Hepatocyte (in vitro differentiated cells): ENCODE results near the gene AGA. TPM values are rescaled to one million over a fixed set of nuclear protein-coding genes. Genes with fewer than 3 reads are reported as not detected.
A peak's percentile ranks its signal among the peaks of the same experiment; 100 is the strongest.

Experiments used
- DNase-seq: peaks from one replicate; pipeline ENCODE4 v3.0.0-alpha.2; 2016; ENCODE audit warnings: low spot score
- H2AFZ ChIP-seq: fragments of 200-600 bp; sonication (generic); 2 replicates; pipeline ENCODE4 v1.6.0; 2016; ENCODE audit warnings: antibody characterized with exemption, mild to moderate bottlenecking
- H3K27ac ChIP-seq: fragments of 200-600 bp; sonication (generic); 2 replicates; pipeline ENCODE4 v1.5.1; 2016; ENCODE audit warnings: mild to moderate bottlenecking
- H3K27me3 ChIP-seq: fragments of 200-600 bp; sonication (generic); 2 replicates; pipeline ENCODE4 v1.6.1; 2016
- H3K36me3 ChIP-seq: fragments of 200-600 bp; sonication (generic); replicated peaks from 2 replicates; pipeline ENCODE4 v1.5.1; 2016; ENCODE audit warnings: low read depth; ENCODE audit not compliant: insufficient read depth
- H3K4me1 ChIP-seq: fragments of 200-600 bp; sonication (generic); 2 replicates; pipeline ENCODE4 v1.5.1; 2016; ENCODE audit warnings: mild to moderate bottlenecking, moderate library complexity; ENCODE audit not compliant: insufficient read depth
- H3K4me2 ChIP-seq: fragments of 200-600 bp; sonication (generic); 2 replicates; pipeline ENCODE4 v1.6.0; 2016
- H3K4me3 ChIP-seq: fragments of 200-600 bp; sonication (generic); 2 replicates; pipeline ENCODE4 v1.5.1; 2016; ENCODE audit warnings: mild to moderate bottlenecking
- H3K79me2 ChIP-seq: fragments of 200-600 bp; sonication (generic); 2 replicates; pipeline ENCODE4 v1.6.0; 2017; ENCODE audit warnings: mild to moderate bottlenecking
- H3K9me2 ChIP-seq: fragments of 200-600 bp; sonication (generic); replicated peaks from 2 replicates; pipeline ENCODE4 v1.6.0; 2017; ENCODE audit warnings: mild to moderate bottlenecking; ENCODE audit not compliant: insufficient read depth
- H3K9me3 ChIP-seq: fragments of 200-600 bp; sonication (generic); 2 replicates; pipeline ENCODE4 v1.5.1; 2016; ENCODE audit warnings: low read depth, mild to moderate bottlenecking
- H4K20me1 ChIP-seq: fragments of 200-600 bp; sonication (generic); 2 replicates; pipeline ENCODE4 v1.6.0; 2016; ENCODE audit warnings: mild to moderate bottlenecking; ENCODE audit not compliant: insufficient read depth, poor library complexity, severe bottlenecking
- EZH2 ChIP-seq: fragments of 200-600 bp; sonication (generic); IDR thresholded peaks from 2 replicates; pipeline ENCODE4 v1.6.1; 2016; ENCODE audit warnings: antibody characterized with exemption, mild to moderate bottlenecking, borderline replicate concordance
- EZH2phosphoT487 ChIP-seq: fragments of 200-600 bp; sonication (generic); IDR thresholded peaks from one replicate; pipeline ENCODE4 v1.6.1; 2018; ENCODE audit warnings: antibody characterized with exemption, mild to moderate bottlenecking, low read depth, moderate library complexity; ENCODE audit not compliant: unreplicated experiment, severe bottlenecking
- WGBS: methylation state at CpG from one replicate; pipeline ENCODE4 v1.1.6; 2016; ENCODE audit warnings: low lambda C conversion rate; ENCODE audit errors: missing lambda C conversion rate; 5-methylcytosine and 5-hydroxymethylcytosine counted together
- polyA plus RNA-seq: library from polyadenylated mRNA; unstranded; fragments of >200 nt; fragmentation: Nextera tagmentation; extraction: Ambion mirVana; gene quantifications from 2 replicates; pipeline ENCODE4 v1.2.1, GENCODE V29; 2016
- total RNA-seq: library from RNA; depleted of rRNA; stranded (reverse); fragments of >200 nt; gene quantifications from 2 replicates; pipeline ENCODE4 v1.2.3, GENCODE V29; 2014
- TF ChIP-seq, protein P1 (sequence below): fragments of 200-600 bp; sonication (generic); IDR thresholded peaks from 2 replicates; pipeline ENCODE4 v1.5.1; 2016; ENCODE audit warnings: antibody characterized with exemption, mild to moderate bottlenecking; ENCODE audit not compliant: poor library complexity

Gene AGA
- total and polyA plus RNA-seq, 2 experiments from 2014 or later = 29.5 to 43.8 TPM

DNA sequence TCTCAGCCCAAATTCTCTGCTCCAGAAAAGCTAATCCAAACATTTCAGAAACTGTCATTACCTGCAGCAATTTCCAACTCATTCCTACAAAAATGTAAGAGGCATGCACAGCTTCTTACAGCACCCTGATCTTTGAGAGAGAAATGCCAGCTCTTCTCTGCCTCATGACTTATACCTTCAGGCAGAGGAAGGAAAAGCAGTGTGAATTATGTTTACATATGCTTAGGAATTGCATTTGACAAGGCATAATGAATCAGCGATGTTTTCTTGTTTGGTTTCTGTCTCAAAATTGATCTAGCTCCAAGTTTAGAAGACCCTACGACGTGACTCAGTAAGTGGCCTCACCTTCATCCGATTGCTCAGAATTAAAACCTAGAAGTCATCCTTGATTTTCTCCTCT, 21.8 kb upstream of the AGA start:
- WGBS = 85% methylated on average over 4 of the region's 4 CpGs

DNA sequence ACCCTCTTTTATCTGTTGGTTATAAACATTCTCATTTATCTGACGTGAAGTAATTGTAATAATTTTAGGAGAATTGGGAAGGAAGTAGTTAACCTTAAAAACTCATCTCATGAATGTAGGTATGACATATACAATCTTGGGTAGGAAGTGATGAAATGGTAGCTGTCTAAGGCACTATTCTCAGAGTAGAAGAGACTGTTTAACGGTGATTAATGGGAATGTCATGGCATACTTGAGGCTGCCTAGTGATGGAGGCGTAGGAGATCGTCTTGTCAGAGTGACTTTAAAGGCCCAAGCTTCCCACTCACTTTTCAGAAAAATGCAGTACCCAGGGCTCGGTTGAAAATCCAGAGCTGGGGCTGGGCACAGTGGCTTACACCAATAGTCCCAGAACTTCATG, 19.4 kb upstream of the AGA start:
- no peaks in the 10 kb centered on the region for H3K27me3 ChIP-seq
- no peak overlapping the region for H3K4me2 ChIP-seq
- no peaks in the 10 kb centered on the region for H3K4me1 ChIP-seq
- no peaks in the 10 kb centered on the region for H3K9me2 ChIP-seq
- no peaks in the 10 kb centered on the region for H3K9me3 ChIP-seq
- TF ChIP-seq, protein P1, sequence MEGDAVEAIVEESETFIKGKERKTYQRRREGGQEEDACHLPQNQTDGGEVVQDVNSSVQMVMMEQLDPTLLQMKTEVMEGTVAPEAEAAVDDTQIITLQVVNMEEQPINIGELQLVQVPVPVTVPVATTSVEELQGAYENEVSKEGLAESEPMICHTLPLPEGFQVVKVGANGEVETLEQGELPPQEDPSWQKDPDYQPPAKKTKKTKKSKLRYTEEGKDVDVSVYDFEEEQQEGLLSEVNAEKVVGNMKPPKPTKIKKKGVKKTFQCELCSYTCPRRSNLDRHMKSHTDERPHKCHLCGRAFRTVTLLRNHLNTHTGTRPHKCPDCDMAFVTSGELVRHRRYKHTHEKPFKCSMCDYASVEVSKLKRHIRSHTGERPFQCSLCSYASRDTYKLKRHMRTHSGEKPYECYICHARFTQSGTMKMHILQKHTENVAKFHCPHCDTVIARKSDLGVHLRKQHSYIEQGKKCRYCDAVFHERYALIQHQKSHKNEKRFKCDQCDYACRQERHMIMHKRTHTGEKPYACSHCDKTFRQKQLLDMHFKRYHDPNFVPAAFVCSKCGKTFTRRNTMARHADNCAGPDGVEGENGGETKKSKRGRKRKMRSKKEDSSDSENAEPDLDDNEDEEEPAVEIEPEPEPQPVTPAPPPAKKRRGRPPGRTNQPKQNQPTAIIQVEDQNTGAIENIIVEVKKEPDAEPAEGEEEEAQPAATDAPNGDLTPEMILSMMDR = no peak
- TF ChIP-seq EZH2phosphoT487 (no peak), EZH2 (no peak)
- H3K79me2 ChIP-seq = no peaks in the 10 kb centered on the region
- H4K20me1 ChIP-seq = no peaks in the 10 kb centered on the region
- no peak for DNase-seq
- H3K4me3 ChIP-seq = no peak overlapping the region
- H2AFZ ChIP-seq = no peak overlapping the region
- H3K27ac ChIP-seq = no peak overlapping the region
- H3K36me3 ChIP-seq = no peaks in the 10 kb centered on the region
- 86% methylated on average over 5 of the region's 5 CpGs for WGBS

More for the DNA sequence above, 21.8 kb upstream of the AGA start:
- Histone ChIP-seq H3K4me2 (no peak overlapping the region), H3K4me3 (no peak overlapping the region), H3K9me3 (no peaks in the 10 kb centered on the region), H3K36me3 (no peaks in the 10 kb centered on the region), H3K9me2 (no peaks in the 10 kb centered on the region), H2AFZ (no peak overlapping the region), H4K20me1 (no peaks in the 10 kb centered on the region), H3K79me2 (no peaks in the 10 kb centered on the region), H3K4me1 (no peaks in the 10 kb centered on the region), H3K27ac (no peak overlapping the region), H3K27me3 (no peaks in the 10 kb centered on the region)
- no peak for DNase-seq
- no peak for TF ChIP-seq EZH2phosphoT487
- no peak for TF ChIP-seq EZH2
- TF ChIP-seq, protein P1 = no peak

DNA sequence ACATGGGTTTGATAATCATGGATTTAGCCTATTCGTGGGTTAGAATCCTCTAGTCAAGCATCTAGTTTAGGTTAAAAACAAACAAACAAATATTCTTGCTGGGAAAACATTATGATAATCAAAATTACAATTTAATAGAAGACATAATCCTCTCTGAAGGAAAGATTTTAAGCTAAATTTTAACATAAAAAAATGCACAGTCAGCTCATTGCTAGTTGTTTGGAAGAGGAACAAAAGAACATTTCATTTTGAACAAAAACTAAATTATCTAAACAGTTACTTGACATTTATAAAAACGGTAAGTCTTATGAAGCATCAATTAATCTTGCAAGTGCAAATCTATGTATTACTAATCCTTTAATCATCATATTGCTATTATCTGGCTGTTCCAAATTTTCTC, 18.2 kb upstream of the AGA start:
- no peaks in the 10 kb centered on the region for H3K4me1 ChIP-seq
- no peak for TF ChIP-seq EZH2
- TF ChIP-seq EZH2phosphoT487 = no peak
- TF ChIP-seq, protein P1 = no peak
- no peak overlapping the region for H3K4me2 ChIP-seq
- no peaks in the 10 kb centered on the region for H3K36me3 ChIP-seq
- no peak for DNase-seq
- no peak overlapping the region for H3K27ac ChIP-seq
- no peaks in the 10 kb centered on the region for H4K20me1 ChIP-seq
- 89% methylated on average over 2 of the region's 2 CpGs for WGBS
- no peak overlapping the region for H2AFZ ChIP-seq
- no peaks in the 10 kb centered on the region for H3K79me2 ChIP-seq
- H3K4me3 ChIP-seq = no peak overlapping the region
- H3K9me3 ChIP-seq = no peaks in the 10 kb centered on the region
- no peaks in the 10 kb centered on the region for H3K27me3 ChIP-seq
- H3K9me2 ChIP-seq = no peaks in the 10 kb centered on the region

DNA sequence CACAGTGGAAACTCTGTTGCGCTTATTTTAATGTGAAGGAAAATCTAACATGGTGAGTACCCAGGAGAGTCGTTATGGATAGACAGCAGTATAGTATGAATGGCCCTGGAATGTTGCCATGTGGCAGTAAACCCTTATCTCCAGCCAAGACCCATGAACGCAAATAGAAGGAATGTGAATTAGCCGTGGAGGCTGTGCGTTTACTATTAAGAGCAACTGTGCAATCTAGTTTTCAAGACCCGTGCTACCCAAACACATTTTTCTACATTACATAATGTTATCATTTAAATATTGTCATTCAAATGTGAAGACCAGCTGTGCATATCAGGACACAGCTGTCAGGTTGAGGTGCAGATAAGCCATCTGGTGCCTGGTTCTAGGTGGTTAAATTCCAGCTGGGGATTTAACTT, 13.3 kb upstream of the AGA start:
- no peaks in the 10 kb centered on the region for H3K27me3 ChIP-seq
- H3K27ac ChIP-seq = no peak overlapping the region
- TF ChIP-seq EZH2 = no peak
- TF ChIP-seq EZH2phosphoT487 = no peak
- TF ChIP-seq, protein P1 = no peak
- H3K4me3 ChIP-seq = no peak overlapping the region
- H4K20me1 ChIP-seq = no peaks in the 10 kb centered on the region
- no peaks in the 10 kb centered on the region for H3K4me1 ChIP-seq
- 27% methylated on average over 6 of the region's 6 CpGs for WGBS
- H3K9me2 ChIP-seq = no peaks in the 10 kb centered on the region
- peak; percentile 66 for DNase-seq
- no peak overlapping the region for H2AFZ ChIP-seq
- peak overlapping the region; percentile 33 for H3K4me2 ChIP-seq
- H3K79me2 ChIP-seq = no peaks in the 10 kb centered on the region
- no peaks in the 10 kb centered on the region for H3K36me3 ChIP-seq
- no peaks in the 10 kb centered on the region for H3K9me3 ChIP-seq
